Nephron (organoid): ENCODE measurements around the gene GSK3A.

Experiments used
- H3K27ac Mint-ChIP-seq, 3 experiments: 2 replicates each; pipeline ENCODE4 v1.8.0; 2020; ENCODE audit warnings: mixed read lengths in 3 of 3, mild to moderate bottlenecking in 2 of 3, moderate library complexity in 1 of 3
- H3K27me3 Mint-ChIP-seq: 2 replicates; pipeline ENCODE4 v1.8.0; 2021; ENCODE audit warnings: low read depth, mild to moderate bottlenecking, moderate library complexity, mixed read lengths
- H3K36me3 Mint-ChIP-seq: 2 replicates; pipeline ENCODE4 v1.8.0; 2020; ENCODE audit warnings: low read depth, mixed read lengths
- H3K4me1 Mint-ChIP-seq: 2 replicates; pipeline ENCODE4 v1.8.0; 2020; ENCODE audit warnings: mixed read lengths
- H3K4me3 Mint-ChIP-seq, 3 experiments: 2 replicates each; pipeline ENCODE4 v1.8.0; 2020; ENCODE audit warnings: mild to moderate bottlenecking in 3 of 3, mixed read lengths in 3 of 3, moderate library complexity in 2 of 3
- H3K9me3 Mint-ChIP-seq: 2 replicates; pipeline ENCODE4 v1.8.0; 2020; ENCODE audit warnings: mixed read lengths
- TF ChIP-seq, protein P1 (sequence below), 3 experiments: fragments of 200-600 bp; sonication (generic); IDR thresholded peaks; one replicate each; pipeline ENCODE4 v1.5.0; 2021; ENCODE audit warnings: antibody characterized with exemption in 3 of 3; ENCODE audit not compliant: unreplicated experiment in 3 of 3

The GSK3A gene

DNA sequence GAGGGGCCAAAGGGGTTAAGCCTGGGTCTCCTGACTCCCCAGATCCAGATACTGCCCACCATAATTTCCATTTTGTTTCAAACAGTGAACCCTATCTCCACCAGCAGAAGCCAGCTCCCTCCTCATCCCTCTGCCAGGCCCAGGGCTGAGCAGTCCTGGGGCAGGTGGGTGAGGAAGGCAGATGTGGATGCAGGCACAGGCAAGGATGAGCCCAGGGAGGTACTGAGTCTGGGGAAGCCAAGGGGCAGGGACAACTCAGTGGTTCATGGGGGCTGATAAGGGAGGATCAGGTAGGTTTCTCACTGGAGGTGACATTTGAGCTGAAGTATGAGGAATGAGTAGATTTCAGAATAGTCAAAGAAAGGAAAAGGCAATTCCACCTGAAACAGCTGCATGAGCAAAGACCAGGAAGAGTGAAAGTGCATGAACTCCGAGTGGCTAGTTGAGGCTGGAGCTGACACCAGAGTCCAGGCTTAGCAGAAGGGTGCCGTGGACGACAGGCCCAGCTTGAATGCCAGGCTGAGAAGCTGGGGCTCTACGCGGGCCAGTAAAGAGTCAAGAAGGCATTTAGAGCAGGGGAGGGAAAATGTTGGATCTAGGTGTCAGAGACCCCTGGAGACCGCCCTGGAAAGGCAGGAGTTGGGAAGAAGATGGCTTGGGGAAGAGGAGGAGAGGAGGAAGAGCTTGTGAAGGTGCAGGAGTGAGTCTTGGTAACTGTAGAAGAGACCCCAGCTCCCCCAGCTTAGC, 36.9 kb upstream of the GSK3A start:
- H3K4me3 Mint-ChIP-seq, result peak overlapping the region; percentile 91 to 98 (median 92)
- peak overlapping the region; percentile 96 to 99 (median 97) for H3K27ac Mint-ChIP-seq
- peaks cover 14% of the 10 kb centered on the region for H3K36me3 Mint-ChIP-seq
- no peaks in the 10 kb centered on the region for H3K9me3 Mint-ChIP-seq
- H3K27me3 Mint-ChIP-seq, result no peaks in the 10 kb centered on the region
- TF ChIP-seq, protein P1, sequence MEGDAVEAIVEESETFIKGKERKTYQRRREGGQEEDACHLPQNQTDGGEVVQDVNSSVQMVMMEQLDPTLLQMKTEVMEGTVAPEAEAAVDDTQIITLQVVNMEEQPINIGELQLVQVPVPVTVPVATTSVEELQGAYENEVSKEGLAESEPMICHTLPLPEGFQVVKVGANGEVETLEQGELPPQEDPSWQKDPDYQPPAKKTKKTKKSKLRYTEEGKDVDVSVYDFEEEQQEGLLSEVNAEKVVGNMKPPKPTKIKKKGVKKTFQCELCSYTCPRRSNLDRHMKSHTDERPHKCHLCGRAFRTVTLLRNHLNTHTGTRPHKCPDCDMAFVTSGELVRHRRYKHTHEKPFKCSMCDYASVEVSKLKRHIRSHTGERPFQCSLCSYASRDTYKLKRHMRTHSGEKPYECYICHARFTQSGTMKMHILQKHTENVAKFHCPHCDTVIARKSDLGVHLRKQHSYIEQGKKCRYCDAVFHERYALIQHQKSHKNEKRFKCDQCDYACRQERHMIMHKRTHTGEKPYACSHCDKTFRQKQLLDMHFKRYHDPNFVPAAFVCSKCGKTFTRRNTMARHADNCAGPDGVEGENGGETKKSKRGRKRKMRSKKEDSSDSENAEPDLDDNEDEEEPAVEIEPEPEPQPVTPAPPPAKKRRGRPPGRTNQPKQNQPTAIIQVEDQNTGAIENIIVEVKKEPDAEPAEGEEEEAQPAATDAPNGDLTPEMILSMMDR (IDR thresholded peaks at IDR 0.05; ENCODE audit: unreplicated experiment in 3 of 3), result no peak
- peaks cover 41% of the 10 kb centered on the region for H3K4me1 Mint-ChIP-seq

DNA sequence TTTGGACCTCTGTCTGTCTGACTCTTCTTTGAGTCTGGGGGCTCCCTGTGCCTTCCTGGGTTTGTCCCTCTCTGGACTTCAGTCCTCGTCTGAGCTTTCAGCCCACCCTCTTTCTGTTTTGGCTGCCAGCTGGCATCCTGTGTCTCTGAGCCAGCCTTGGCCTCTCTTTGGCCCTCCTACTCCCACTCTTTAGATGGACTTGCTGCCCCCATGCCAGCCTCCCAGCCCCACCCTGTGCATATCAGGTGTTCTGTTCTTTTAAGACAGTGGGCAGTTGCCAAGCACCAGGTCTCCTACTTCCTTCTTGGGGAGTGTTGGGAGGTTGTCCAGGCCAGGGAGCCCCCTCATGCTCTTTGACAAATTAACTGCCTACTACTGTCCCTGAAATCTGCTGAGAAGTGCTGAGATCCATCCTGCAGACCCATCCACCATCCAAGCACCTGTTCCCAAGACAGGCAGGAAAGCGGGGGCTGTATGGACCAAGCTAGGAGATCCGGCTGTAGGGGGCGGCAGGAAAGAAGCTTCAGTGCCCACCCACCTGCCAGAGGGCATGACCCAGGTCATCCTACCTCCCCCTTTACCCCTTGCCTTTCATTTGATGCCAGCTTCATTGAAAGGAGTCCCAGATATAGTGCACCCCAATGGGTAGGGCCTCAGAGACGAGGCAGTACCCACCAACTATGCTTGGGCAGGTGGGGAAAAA, 36.2 kb upstream of the GSK3A start:
- Mint-ChIP-seq H3K4me1 (peaks cover 41% of the 10 kb centered on the region), H3K9me3 (no peaks in the 10 kb centered on the region), H3K27ac (peak overlapping the region; percentile 96 to 99 (median 97)), H3K27me3 (no peaks in the 10 kb centered on the region), H3K36me3 (peaks cover 15% of the 10 kb centered on the region), H3K4me3 (peak overlapping the region; percentile 91 to 98 (median 92))
- TF ChIP-seq, protein P1 (IDR thresholded peaks at IDR 0.05; ENCODE audit: unreplicated experiment in 3 of 3), result no peak

DNA sequence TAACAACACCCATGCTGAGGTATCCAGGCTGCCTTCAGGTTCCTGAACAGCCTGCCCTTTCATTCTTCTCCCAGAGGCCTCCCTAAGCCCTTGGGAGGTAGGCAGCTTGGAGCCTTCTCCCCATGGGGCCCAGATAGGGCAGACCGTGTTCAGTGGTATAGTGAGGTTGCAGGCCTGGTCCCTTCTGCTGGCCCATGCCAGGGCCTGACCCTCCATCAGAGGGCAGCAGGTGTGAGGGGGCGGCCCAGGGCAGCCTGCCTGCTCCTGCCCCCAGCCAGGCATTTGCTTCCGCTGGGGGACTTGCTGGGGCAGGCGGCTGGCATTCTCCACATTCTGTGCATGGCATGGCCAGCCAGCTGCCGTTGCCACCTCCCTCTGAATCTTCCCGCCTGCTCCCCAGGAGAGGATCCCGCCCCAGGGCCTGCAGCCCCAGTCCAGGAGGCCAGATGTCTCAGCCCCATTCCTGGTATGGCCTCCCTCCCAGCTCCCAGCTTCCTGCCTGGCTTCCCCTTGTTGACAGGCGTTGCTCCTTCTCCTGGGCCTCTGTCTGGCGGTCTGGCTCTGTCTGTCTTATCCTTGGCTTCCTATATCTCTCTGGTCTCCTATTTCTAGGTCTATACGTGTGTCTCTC, 35.5 kb upstream of the GSK3A start:
- Mint-ChIP-seq H3K4me3 (peak overlapping the region; percentile 91 to 98 (median 92)), H3K27ac (peak overlapping the region; percentile 93 to 99 (median 96)), H3K36me3 (peaks cover 19% of the 10 kb centered on the region), H3K9me3 (no peaks in the 10 kb centered on the region), H3K27me3 (no peaks in the 10 kb centered on the region), H3K4me1 (peaks cover 41% of the 10 kb centered on the region)
- TF ChIP-seq, protein P1 (IDR thresholded peaks at IDR 0.05; ENCODE audit: unreplicated experiment in 3 of 3), result no peak

DNA sequence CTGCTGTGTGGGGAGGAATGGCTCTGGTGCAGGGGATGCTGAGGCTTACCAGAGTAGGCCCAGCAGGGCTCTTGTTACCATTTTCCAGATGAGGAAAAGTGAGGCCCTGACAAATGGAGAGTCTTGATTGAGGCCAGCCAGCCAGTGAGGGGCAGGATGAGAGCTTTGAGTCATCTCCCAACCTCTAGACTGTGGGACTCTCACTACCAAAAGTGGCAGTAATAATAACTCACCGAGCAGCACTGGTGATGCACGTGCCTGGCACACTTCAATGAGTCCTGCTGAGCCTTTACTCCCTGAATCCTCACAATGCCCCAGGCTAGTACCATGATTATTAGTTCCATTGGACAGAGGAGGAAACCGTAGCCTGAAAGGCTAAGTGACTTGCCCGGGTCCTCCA, 34.4 kb upstream of the GSK3A start:
- peaks cover 19% of the 10 kb centered on the region for H3K36me3 Mint-ChIP-seq

DNA sequence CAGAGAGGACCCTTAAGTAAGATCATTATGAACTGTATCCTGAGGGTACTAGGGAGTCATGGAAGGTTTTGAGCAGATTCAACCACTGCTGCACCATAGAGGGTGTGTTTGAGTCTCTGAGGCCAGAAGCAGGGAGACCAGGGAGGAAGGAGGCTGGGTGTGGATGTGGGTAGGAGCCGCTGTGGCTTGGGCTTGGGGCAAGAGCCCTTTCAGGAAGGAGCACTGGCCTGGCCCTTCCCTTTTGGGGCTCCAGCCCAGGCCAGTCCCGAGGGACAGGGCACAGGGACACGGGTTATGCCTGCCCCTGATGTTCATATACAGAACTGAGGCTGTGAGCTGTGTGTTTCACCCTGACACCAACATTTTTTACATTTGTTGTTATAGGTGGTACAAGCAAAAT, 33.9 kb upstream of the GSK3A start:
- peak overlapping the region; percentile 4 to 82 (median 21) for H3K27ac Mint-ChIP-seq
- peak overlapping the region in 2 of 3 experiments; percentile 31 to 61 for H3K4me3 Mint-ChIP-seq
- no peaks in the 10 kb centered on the region for H3K27me3 Mint-ChIP-seq
- peaks cover 19% of the 10 kb centered on the region for H3K36me3 Mint-ChIP-seq
- H3K4me1 Mint-ChIP-seq, result peaks cover 43% of the 10 kb centered on the region
- no peaks in the 10 kb centered on the region for H3K9me3 Mint-ChIP-seq
- TF ChIP-seq, protein P1 (IDR thresholded peaks at IDR 0.05; ENCODE audit: unreplicated experiment in 3 of 3), result no peak

More for the DNA sequence above, 34.4 kb upstream of the GSK3A start:
- peak overlapping the region in 2 of 3 experiments; percentile 33 to 82 for H3K27ac Mint-ChIP-seq
- peaks cover 41% of the 10 kb centered on the region for H3K4me1 Mint-ChIP-seq
- no peaks in the 10 kb centered on the region for H3K27me3 Mint-ChIP-seq
- H3K9me3 Mint-ChIP-seq, result no peaks in the 10 kb centered on the region
- H3K4me3 Mint-ChIP-seq, result peak overlapping the region in 2 of 3 experiments; percentile 21 to 39
- TF ChIP-seq, protein P1 (IDR thresholded peaks at IDR 0.05; ENCODE audit: unreplicated experiment in 3 of 3), result no peak
